Naive thymus-derived CD4-positive, alpha-beta T cell (primary cell): ENCODE data around the gene GOSR2. TPM values are rescaled to one million over a fixed set of nuclear protein-coding genes. Genes with fewer than 3 reads are reported as not detected.
A peak's percentile ranks its signal among the peaks of the same experiment; 100 is the strongest.
"Not testable (repeated sequence)": the region's sequence is repeated elsewhere in the genome, so short reads cannot be mapped to it uniquely, and the experiment has no call there.

Experiments used
- ATAC-seq: fragments of 150-1000 bp; cut with Tn5 transposase; 2 replicates; pipeline ENCODE4 v1.10.0; 2021; ENCODE audit warnings: mild to moderate bottlenecking, moderate library complexity
- CTCF ChIA-PET: fragments of 350-600 bp; sonication (Branson Sonifier 250); formaldehyde crosslinking; loops from one replicate; lab custom pipeline; 2021; ENCODE audit warnings: antibody characterized with exemption; lab: Charles Lee
- POLR2A ChIA-PET: fragments of 350-600 bp; sonication (Branson Sonifier 250); formaldehyde crosslinking; loops from one replicate; lab custom pipeline; 2021; ENCODE audit warnings: antibody characterized with exemption, inconsistent platforms; lab: Charles Lee
- DNase-seq, 9 donors: peaks; one replicate each; pipeline versions ENCODE4 v3.0.0 to v3.0.0-alpha.2; 2020 to 2022; ENCODE audit warnings: mixed read lengths in 1 of 9
- H3K27ac ChIP-seq: one replicate; pipeline ENCODE4 v1.7.0; 2013; ENCODE audit warnings: mild to moderate bottlenecking, low read depth, low read length, moderate library complexity
- H3K27me3 ChIP-seq, 2 donors: one replicate each; pipeline ENCODE4 v1.7.0; 2013; ENCODE audit warnings: low read length in 2 of 2, mild to moderate bottlenecking in 2 of 2, moderate library complexity in 2 of 2; ENCODE audit not compliant: control insufficient read depth in 2 of 2, insufficient read depth in 2 of 2
- H3K36me3 ChIP-seq, 3 experiments: 1 replicate in 2 of 3; 2 replicates in 1 of 3; pipeline ENCODE4 v1.7.0; 2013; ENCODE audit warnings: low read length in 3 of 3, mild to moderate bottlenecking in 3 of 3, moderate library complexity in 1 of 3; ENCODE audit not compliant: insufficient read depth in 3 of 3, control insufficient read depth in 2 of 3
- H3K4me1 ChIP-seq, 2 donors: one replicate each; pipeline ENCODE4 v1.7.0; 2013; ENCODE audit warnings: low read length in 2 of 2, mild to moderate bottlenecking in 2 of 2, moderate library complexity in 1 of 2; ENCODE audit not compliant: control insufficient read depth in 2 of 2, insufficient read depth in 2 of 2
- H3K4me3 ChIP-seq: 2 replicates; pipeline ENCODE4 v1.7.0; 2013; ENCODE audit warnings: mild to moderate bottlenecking, low read length
- H3K9me3 ChIP-seq, 3 experiments: 1 replicate in 2 of 3; 2 replicates in 1 of 3; pipeline ENCODE4 v1.7.0; 2013; ENCODE audit warnings: low read length in 3 of 3; ENCODE audit not compliant: control insufficient read depth in 2 of 3
- H3K27ac Mint-ChIP-seq, 9 donors: one replicate each; pipeline ENCODE4 v1.8.0; 2020 to 2022; ENCODE audit warnings: mixed read lengths in 9 of 9, mild to moderate bottlenecking in 8 of 9, moderate library complexity in 5 of 9, inconsistent platforms in 2 of 9
- H3K27me3 Mint-ChIP-seq, 5 donors: one replicate each; pipeline ENCODE4 v1.8.0; 2021 to 2022; ENCODE audit warnings: mixed read lengths in 5 of 5, mild to moderate bottlenecking in 1 of 5
- H3K36me3 Mint-ChIP-seq, 5 donors: one replicate each; pipeline ENCODE4 v1.8.0; 2020 to 2022; ENCODE audit warnings: mixed read lengths in 5 of 5, mild to moderate bottlenecking in 3 of 5, inconsistent platforms in 1 of 5
- H3K4me1 Mint-ChIP-seq, 7 donors: one replicate each; pipeline ENCODE4 v1.8.0; 2020 to 2022; ENCODE audit warnings: mixed read lengths in 7 of 7, mild to moderate bottlenecking in 3 of 7, inconsistent platforms in 1 of 7
- H3K4me3 Mint-ChIP-seq, 10 donors: one replicate each; pipeline ENCODE4 v1.8.0; 2020 to 2022; ENCODE audit warnings: mild to moderate bottlenecking in 10 of 10, mixed read lengths in 10 of 10, moderate library complexity in 6 of 10, inconsistent platforms in 2 of 10
- H3K9me3 Mint-ChIP-seq, 11 donors: one replicate each; pipeline ENCODE4 v1.8.0; 2020 to 2022; ENCODE audit warnings: mixed read lengths in 11 of 11, mild to moderate bottlenecking in 4 of 11, inconsistent platforms in 1 of 11, moderate library complexity in 1 of 11
- intact Hi-C, 2 donors: fragments of 100-400 bp; cut with micrococcal nuclease; formaldehyde crosslinking; loops; one replicate each; pipeline ENCODE4 v1.15.1; 2023
- polyA plus RNA-seq, 2 donors: library from polyadenylated mRNA; unstranded; fragments of 300-500 nt; fragmentation: Illumina TruSeq; gene quantifications; one replicate each; pipeline ENCODE4 v1.2.3, GENCODE V29; 2021
- total RNA-seq, 6 experiments: library from RNA in 5 of 6; stranded (reverse) in 5 of 6; gene quantifications; 1 replicate in 5 of 6; 2 replicates in 1 of 6; pipeline ENCODE4 v1.2.3 and lab custom pipeline; 2021 to 2026

GOSR2 gene
- total and polyA plus RNA-seq, 7 experiments from 2014 or later = 44.5 to 95.5 (median 70.2) TPM

GRCh38 chr17:46952115-46952514, 29.2 kb downstream of the GOSR2 start:
- H3K4me3 ChIP-seq = no peak overlapping the region
- intact Hi-C loops = no loop called here
- Mint-ChIP-seq H3K27me3 (no peaks in the 10 kb centered on the region), H3K27ac (no peak overlapping the region), H3K36me3 (peaks cover 6 to 26% (median 8%) of the 10 kb centered on the region in 5 donors), H3K4me3 (no peak overlapping the region), H3K9me3 (peaks cover 0 to 3% (median 0%) of the 10 kb centered on the region in 11 donors), H3K4me1 (no peaks in the 10 kb centered on the region)
- CTCF ChIA-PET = interaction anchor here (1.5 to 1.9 kb wide), 2 partner anchors 8 to 10 kb away, joined by 4 to 14 read pairs; no protein-coding TSS in a partner anchor
- no peaks in the 10 kb centered on the region for H3K4me1 ChIP-seq
- H3K9me3 ChIP-seq = no peaks in the 10 kb centered on the region
- H3K27me3 ChIP-seq = no peaks in the 10 kb centered on the region
- POLR2A ChIA-PET = no interaction called here
- H3K36me3 ChIP-seq = peaks cover 0 to 5% (median 0%) of the 10 kb centered on the region in 3 experiments
- no peak overlapping the region for H3K27ac ChIP-seq
- DNase-seq (no peak), ATAC-seq (no peak)

DNA sequence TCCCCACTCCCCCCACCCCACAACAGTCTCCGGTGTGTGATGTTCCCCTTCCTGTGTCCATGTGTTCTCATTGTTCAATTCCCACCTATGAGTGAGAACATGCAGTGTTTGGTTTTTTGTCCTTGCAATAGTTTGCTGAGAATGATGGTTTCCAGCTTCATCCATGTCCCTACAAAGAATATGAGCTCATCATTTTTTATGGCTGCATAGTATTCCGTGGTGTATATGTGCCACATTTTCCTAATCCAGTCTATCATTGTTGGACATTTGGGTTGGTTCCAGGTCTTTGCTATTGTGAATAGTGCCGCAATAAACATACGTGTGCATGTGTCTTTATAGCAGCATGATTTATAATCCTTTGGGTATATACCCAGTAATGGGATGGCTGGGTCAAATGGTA, 30.2 kb downstream of the GOSR2 start:
- POLR2A ChIA-PET, intact Hi-C loops, H3K4me1 Mint-ChIP-seq, ATAC-seq, H3K4me1 ChIP-seq, H3K4me3 Mint-ChIP-seq, H3K27me3 ChIP-seq, H3K4me3 ChIP-seq, H3K27me3 Mint-ChIP-seq, H3K27ac Mint-ChIP-seq, H3K9me3 Mint-ChIP-seq, H3K36me3 ChIP-seq, DNase-seq, H3K27ac ChIP-seq, H3K9me3 ChIP-seq: not testable (repeated sequence)
- CTCF ChIA-PET = interaction anchor here (1.5 kb wide), 1 partner anchor 9 kb away, joined by 4 read pairs; no protein-coding TSS in a partner anchor
- H3K36me3 Mint-ChIP-seq = peaks cover 6 to 36% (median 14%) of the 10 kb centered on the region in 5 donors

- no peak overlapping the region for H3K4me3 ChIP-seq
- Mint-ChIP-seq H3K4me3 (no peak overlapping the region), H3K4me1 (peaks cover 0 to 7% (median 0%) of the 10 kb centered on the region in 7 donors), H3K27ac (peak overlapping the region in 1 of 9 donors; percentile 4), H3K36me3 (peaks cover 8 to 39% (median 36%) of the 10 kb centered on the region in 5 donors), H3K27me3 (no peaks in the 10 kb centered on the region), H3K9me3 (peaks cover 0 to 12% (median 5%) of the 10 kb centered on the region in 11 donors)
- ChIA-PET CTCF (no interaction called here), POLR2A (no interaction called here)
- H3K27ac ChIP-seq = no peak overlapping the region
- no peaks in the 10 kb centered on the region for H3K36me3 ChIP-seq
- intact Hi-C loops = no loop called here
- no peaks in the 10 kb centered on the region for H3K9me3 ChIP-seq
- H3K4me1 ChIP-seq = no peaks in the 10 kb centered on the region
- DNase-seq (no peak), ATAC-seq (no peak)
- H3K27me3 ChIP-seq = no peaks in the 10 kb centered on the region
Observed at GRCh38 chr17:46958041-46958591, 35.2 kb downstream of the GOSR2 start.

DNA sequence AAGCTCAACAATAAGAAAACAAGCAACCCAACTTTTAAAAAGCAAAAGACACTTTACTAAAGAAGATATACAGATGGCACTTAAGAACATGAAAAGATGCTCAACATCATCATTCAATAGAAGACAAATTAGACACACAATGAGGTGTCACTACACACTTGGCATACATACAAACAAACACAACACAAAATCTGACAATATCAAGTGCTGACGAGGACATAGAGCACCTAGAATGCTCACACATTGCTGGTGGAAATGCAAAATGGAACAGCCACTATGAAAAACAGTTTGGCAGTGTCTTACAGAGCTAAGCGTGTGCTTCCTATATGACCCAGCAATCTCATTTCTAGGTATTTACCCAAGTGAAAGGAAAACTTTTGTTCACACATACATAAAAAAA, 37.2 kb downstream of the GOSR2 start:
- ATAC-seq (no peak), DNase-seq (no peak)
- H3K4me3 Mint-ChIP-seq = no peak overlapping the region
- H3K36me3 Mint-ChIP-seq = peaks cover 9 to 43% (median 36%) of the 10 kb centered on the region in 5 donors
- POLR2A ChIA-PET = no interaction called here
- no peak overlapping the region for H3K4me3 ChIP-seq
- no peaks in the 10 kb centered on the region for H3K27me3 Mint-ChIP-seq
- H3K27ac ChIP-seq = no peak overlapping the region
- no peak overlapping the region for H3K27ac Mint-ChIP-seq
- CTCF ChIA-PET = no interaction called here
- H3K9me3 ChIP-seq = no peaks in the 10 kb centered on the region
- H3K27me3 ChIP-seq = no peaks in the 10 kb centered on the region
- no peaks in the 10 kb centered on the region for H3K4me1 ChIP-seq
- H3K4me1 Mint-ChIP-seq = peaks cover 0 to 7% (median 0%) of the 10 kb centered on the region in 7 donors
- no peaks in the 10 kb centered on the region for H3K36me3 ChIP-seq
- H3K9me3 Mint-ChIP-seq = peaks cover 0 to 12% (median 5%) of the 10 kb centered on the region in 11 donors
- intact Hi-C loops = no loop called here

- Mint-ChIP-seq H3K4me3 (no peak overlapping the region), H3K4me1 (peaks cover 0 to 8% (median 0%) of the 10 kb centered on the region in 7 donors), H3K27me3 (peaks cover 0 to 17% (median 6%) of the 10 kb centered on the region in 5 donors), H3K36me3 (peaks cover 3 to 50% (median 33%) of the 10 kb centered on the region in 5 donors), H3K9me3 (peaks cover 0 to 12% (median 5%) of the 10 kb centered on the region in 11 donors), H3K27ac (no peak overlapping the region)
- H3K9me3 ChIP-seq = no peaks in the 10 kb centered on the region
- H3K27ac ChIP-seq = no peak overlapping the region
- ChIA-PET CTCF (interaction anchor here (1.3 kb wide), 1 partner anchor 20 kb away, joined by 5 read pairs; no protein-coding TSS in a partner anchor), POLR2A (no interaction called here)
- H3K27me3 ChIP-seq = no peaks in the 10 kb centered on the region
- ATAC-seq = no peak
- H3K4me1 ChIP-seq = no peaks in the 10 kb centered on the region
- no peak for DNase-seq
- intact Hi-C loops = no loop called here
- H3K4me3 ChIP-seq = no peak overlapping the region
- no peaks in the 10 kb centered on the region for H3K36me3 ChIP-seq
Observed at GRCh38 chr17:46962374-46962790, 39.4 kb downstream of the GOSR2 start.

- Mint-ChIP-seq H3K4me3 (no peak overlapping the region), H3K27me3 (peaks cover 0 to 23% (median 6%) of the 10 kb centered on the region in 5 donors), H3K9me3 (peaks cover 0 to 12% (median 5%) of the 10 kb centered on the region in 11 donors), H3K4me1 (peaks cover 0 to 8% (median 0%) of the 10 kb centered on the region in 7 donors), H3K36me3 (peaks cover 3 to 51% (median 35%) of the 10 kb centered on the region in 5 donors), H3K27ac (no peak overlapping the region)
- no peaks in the 10 kb centered on the region for H3K9me3 ChIP-seq
- POLR2A ChIA-PET = no interaction called here
- H3K4me3 ChIP-seq = no peak overlapping the region
- intact Hi-C loops = no loop called here
- ATAC-seq = no peak
- no peaks in the 10 kb centered on the region for H3K4me1 ChIP-seq
- DNase-seq = no peak
- H3K27me3 ChIP-seq = no peaks in the 10 kb centered on the region
- peaks cover 0 to 5% (median 0%) of the 10 kb centered on the region in 3 experiments for H3K36me3 ChIP-seq
- no peak overlapping the region for H3K27ac ChIP-seq
- CTCF ChIA-PET = interaction anchor here (1.3 kb wide), 1 partner anchor 22 kb away, joined by 5 read pairs; no protein-coding TSS in a partner anchor
Observed at GRCh38 chr17:46963571-46963970, 40.6 kb downstream of the GOSR2 start.
